COLO668 (cell line): ENCODE data around the gene SHQ1.
"Not testable (repeated sequence)": the region's sequence is repeated elsewhere in the genome, so short reads cannot be mapped to it uniquely, and the experiment has no call there.

Experiments
- DNase-seq: peaks from one replicate; lab custom pipeline; 2025; ENCODE audit not compliant: unreplicated experiment; lab: John Stamatoyannopoulos, UW

SHQ1 gene

DNA sequence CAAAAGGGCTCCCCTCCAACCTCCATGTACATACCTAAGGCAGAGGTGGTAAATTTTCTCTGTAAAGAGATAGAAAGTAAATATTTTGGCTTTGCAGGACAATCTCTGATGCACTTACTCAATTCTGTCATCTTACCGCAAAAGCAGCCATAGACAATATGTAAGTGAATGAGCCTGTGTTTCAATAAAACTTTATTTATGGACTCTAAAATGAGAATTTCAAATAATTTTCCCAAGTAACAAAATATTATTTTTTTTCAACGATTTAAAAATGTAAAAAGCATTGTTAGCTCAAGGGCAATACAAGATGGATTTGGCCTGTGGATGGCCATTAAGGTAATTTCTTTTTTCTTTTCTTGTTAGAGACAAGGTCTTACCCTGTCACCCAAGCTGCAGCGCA lies 44.7 kb downstream of the SHQ1 start:
- no peak for DNase-seq

DNA sequence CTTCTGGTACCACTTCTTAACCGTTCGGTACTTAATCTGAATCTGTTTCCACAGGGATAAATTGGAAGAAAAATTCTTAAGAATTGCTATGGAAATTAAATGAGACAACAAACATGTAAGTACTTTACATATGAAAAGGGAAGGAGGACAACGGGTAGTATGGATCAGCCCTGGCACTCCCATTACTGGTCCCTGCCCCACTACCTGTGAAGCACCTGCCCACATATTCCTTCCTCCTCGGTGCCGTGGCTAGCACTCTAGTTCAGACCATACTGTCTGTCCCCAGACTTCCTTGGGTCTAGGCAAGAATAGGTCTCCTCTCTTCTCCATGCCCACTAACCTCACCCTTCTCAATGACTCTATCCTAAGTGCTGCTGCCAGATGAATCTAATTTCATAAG lies 46.2 kb downstream of the SHQ1 start:
- no peak for DNase-seq

DNA sequence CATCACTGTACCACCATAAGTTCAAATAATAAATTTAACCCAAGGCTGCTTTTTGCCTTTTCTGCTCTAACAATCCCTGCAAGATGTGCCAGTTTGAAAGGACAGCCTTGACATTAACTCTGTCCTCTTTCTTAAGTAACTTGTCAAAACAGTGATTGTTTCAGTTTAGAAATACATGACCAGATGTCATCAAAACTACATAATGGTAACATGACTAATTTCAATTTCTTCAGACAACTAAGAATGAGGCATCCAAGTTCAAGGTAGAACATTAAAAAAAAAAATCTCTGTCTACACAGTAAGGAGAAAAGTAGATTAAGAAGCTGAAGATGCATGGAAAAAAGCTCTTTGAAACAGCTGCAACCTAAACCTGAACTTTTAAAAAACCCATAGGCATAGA lies 47.4 kb downstream of the SHQ1 start:
- DNase-seq = no peak

DNA sequence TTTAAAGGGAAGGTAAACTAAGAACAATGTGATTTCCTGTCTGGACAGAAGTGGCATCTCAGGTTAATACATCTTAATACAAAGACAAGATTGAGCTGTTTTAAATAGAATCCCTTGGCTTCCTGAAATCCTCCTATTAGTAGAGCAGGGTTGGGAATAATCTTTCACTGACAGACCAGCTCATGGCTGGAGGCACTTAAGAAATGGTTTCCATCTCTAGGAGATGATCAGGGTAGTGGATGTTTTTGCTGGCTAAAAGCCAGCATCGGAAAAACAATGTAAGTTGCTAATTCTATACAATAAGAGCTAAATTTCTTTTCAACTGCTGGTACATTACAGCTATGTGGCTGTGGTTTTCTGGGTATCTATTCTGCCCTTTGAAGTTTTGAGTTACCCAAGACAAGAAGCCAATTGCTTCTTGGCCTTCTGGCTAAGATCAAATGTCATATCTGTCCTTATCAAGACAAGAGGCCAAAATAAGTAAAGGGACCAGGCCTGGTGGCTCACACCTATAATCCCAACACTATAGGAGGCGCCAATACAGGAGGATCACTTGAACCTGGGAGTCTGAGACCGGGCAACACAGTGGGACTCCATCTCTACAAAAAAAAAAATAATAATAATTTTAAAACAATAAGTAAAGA lies 49.6 kb downstream of the SHQ1 start:
- DNase-seq = no peak

DNA sequence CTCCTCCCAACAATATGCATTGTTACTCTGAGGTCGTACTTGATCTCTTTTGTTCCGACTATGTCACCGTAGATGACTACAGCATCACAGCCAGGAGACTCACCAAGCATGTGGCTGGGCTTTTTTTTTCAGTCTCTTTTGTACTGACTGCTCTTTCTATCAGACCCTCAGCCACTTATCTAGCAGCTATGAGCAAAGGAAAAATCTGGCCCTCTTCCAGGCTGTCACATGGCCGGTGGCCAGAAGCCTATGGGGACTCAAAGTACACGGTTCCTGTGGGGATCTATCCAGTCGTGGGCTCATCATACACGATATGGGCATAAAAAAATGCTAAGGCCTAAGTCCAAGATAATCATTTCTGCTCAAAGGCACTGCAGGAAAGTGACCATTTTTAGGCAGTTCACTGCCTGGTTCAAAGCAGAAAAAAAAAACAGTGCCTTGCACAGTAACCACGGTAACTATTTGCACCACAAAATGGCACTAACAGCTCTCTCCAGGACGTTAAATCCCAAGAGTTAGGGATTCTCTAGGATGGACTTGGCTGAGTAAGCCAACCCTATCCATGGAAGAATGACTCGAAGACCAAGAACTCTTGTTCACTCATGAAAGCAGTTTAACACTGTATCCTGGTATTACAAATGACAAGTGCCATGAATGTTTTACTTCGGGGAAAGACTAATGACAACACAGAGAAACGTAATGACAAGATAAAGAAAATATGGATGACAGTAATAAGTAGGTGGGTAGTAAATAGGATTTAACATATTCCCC lies 50.3 kb downstream of the SHQ1 start:
- DNase-seq = peak; percentile 52

DNA sequence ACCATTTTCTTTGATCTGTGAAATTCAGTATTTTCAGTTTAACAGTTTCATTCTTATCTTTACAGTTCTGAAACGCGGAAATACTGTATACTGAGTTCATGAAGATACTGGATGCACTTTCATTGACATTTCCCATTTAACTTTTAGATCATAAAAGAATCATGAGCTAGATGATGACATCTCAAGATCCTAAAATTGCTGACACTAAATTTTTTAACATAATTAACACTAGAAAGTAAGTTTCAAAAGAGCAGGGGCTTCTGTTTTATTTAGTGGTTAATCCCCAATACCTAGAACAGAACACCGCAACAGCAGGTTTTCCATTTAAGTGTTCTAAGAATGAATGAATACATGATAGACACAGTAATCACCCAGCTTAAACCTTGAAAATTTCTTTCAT lies 54.2 kb downstream of the SHQ1 start:
- DNase-seq = no peak

DNA sequence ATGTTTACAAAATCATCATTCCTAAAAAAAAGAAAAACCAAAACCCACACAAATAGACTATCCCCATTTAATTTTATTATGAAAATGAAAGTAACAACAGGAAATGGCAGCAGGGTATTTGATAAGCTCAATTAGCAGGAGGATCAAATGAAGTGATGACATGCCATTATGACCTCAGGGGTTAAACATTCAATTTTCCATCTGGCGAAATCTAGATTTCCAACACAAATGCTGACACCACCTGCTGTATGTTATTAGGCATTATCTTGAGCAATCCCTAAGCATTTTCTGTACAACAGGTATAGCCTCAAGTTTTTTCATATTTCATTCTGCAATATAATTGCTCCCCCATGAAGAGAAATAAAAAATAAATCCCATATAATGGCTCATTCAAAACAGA lies 57.1 kb downstream of the SHQ1 start:
- DNase-seq = no peak

DNA sequence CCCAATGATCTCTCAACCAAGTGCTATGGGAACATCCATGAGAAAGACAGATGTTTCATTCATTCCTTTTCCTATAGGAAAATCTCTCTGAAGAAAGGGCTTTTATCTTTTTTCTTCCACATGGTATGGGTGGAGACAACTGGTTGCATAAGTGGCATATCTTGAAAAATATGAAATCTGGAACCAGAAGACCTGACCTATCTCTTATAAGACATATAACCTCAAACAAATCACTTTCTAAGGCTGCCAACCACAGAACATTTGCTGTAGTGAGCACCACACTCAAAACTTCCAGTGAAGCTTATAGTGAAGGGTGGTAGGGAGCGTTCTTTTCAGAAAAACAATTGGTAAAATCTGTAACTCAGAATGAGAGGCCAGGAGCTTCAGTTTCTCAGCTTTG lies 58.5 kb downstream of the SHQ1 start:
- no peak for DNase-seq

DNA sequence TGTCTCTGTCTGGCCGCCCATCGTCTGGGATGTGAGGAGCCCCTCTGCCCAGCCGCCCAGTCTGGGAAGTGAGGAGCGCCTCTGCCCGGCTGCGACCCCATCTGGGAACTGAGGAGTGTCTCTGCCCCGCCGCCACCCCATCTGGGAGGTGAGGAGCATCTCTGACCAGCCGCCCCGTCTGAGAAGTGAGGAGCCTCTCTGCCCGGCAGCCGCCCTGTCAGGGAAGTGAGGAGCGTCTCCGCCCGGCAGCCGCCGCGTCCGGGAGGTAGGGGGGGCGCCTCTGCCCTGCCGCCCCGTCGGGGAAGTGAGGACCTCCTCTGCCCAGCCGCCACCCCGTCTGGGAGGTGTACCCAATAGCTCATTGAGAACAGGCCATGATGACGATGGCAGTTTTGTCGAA lies 60.0 kb downstream of the SHQ1 start:
- DNase-seq = not testable (repeated sequence)

DNA sequence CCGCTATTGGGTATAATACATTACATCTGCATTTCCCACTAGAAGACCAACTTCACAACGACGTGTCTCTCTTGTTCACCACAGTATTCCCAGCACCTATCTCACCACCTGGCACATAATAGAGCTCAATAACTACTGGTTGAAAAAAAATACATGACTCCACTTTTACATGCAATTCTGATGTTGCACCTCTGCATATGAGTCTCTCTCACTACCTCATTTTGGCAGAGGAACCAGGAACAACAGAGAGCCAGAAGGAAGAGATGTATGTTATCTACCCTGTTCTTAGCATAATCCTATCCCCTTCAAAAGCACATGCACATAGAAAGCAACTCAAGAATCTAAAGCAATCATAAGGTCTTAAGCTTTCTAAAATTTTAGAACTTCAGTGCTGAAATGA lies 61.6 kb downstream of the SHQ1 start:
- DNase-seq = no peak

DNA sequence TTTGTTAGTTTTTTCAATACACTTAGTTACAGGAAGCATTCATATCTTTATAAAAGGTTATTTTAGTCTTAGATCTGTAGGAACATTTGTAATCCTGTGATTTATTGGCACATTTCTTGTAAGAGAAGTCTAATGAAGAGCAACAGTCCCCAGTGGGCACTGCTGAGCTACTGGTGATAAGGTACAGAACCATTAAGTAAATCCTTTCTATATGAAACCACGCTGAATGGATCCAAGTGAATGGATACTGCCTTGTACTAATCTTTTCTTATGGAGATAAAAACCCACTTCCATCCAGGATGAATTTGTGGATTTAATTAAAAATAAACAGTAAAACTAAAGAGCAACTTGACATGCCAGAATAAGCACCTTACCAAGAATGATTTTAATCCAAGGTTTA lies 64.0 kb downstream of the SHQ1 start:
- no peak for DNase-seq

DNA sequence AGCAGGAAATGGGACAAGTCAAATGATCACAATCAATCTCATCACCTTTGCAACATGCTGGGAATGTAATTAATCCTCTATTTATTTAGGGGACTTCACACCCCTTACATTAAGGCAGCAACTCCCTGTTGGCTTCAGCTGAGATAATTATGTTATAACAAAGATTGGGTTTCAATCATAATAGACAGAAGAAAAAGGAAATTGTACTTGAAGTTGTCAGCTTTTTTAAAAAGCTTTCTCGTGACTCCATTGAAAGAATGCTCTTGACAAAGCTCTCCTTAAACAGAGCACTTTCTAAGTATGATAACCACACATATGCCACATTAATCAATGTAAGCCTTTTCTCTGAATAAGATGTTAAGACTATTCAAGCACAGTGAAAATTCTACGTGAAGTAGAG lies 65.7 kb downstream of the SHQ1 start:
- no peak for DNase-seq

DNA sequence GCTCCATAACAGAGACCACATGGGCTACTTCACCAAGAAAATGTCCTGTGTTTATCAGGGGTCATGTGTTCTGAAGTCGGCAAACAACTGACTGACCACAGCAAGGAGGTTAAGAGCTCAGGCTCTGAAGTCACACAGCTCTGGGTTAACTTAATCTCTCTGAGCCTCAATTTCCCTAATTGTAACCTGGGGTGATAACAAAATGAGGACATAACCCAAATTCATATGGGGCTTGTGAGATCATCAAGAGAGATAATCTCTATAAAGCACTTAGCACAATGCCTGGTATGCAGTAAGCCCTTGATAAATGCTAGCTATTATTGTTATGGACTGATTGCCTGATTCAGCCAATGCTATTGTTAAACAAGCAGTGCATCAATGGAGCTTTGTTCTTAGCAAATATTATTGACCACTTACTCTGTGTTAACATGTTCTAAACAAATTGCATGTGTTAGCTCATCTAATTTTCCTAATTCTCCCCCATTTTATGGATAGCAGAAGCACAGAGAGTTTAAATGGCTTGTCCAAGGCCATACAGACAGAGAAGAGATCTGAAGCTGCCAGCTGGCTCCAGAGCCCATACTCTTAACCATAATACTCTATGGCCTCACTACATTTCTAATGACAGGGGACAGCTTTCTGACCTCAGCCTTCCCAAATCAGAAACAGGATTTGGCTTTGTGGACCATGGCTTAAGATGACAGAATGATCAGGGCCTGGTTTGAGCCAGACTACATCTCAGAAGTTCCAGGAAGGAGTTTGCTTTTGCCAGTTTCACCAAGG lies 78.3 kb downstream of the SHQ1 start:
- DNase-seq = no peak

DNA sequence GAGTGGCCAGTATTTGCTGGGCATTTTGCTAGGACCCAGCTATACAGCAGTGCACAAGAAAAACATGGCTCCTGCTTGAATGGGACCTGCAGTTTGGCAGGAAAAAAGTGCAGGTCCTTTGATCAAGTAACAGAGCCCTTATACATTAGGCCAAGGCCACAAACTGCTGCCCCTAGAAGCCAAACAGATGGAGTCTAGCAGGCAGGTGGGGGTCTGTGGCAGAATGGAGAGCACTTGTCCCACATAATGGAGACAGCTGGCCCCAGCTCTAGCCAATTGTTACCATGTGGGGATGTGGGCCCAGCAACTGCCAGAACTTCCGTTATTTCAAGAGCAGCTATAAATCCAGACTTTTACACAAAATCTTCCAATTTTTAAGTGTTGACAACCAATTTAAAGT lies 79.3 kb downstream of the SHQ1 start:
- no peak for DNase-seq

DNA sequence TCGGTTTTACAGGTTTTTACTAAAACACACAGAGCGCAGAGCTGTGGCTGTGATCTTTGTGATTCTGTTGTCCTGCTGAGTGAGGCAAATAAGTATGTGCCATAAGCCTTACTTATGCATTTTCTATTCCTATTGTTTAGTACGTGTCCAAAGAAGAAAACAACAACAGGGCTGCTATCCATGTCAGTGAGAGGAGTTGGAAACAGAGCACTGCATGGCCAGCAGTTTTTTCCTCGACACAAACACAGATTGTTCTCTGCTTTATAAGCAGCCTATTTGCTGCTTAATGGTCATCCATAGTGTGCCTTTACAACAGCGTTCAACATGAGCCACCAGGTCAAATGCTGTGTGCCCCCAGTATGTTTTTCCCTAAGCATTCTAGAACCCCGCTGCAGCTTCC lies 79.8 kb downstream of the SHQ1 start:
- no peak for DNase-seq

DNA sequence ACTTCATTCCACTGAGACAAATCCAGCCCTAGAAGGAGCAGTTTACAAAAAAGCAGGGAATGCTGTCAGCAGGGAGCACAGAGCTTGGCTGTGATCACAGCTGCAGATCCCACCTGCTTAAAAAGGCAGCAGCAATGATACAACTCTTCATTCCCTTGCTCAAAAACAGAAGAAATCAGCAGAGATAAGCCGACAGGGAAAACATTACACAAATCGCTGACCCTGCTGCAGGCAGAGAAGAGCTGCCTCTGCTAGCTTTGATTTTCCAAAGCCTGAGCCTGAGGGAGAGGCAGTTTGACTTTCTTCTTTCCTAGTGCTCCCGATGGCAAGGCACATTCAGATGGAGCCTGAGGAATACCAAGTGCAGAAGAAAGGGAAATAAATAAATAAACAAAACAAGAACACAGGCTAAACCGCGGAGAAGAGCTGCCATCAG lies 80.2 kb downstream of the SHQ1 start:
- no peak for DNase-seq

DNA sequence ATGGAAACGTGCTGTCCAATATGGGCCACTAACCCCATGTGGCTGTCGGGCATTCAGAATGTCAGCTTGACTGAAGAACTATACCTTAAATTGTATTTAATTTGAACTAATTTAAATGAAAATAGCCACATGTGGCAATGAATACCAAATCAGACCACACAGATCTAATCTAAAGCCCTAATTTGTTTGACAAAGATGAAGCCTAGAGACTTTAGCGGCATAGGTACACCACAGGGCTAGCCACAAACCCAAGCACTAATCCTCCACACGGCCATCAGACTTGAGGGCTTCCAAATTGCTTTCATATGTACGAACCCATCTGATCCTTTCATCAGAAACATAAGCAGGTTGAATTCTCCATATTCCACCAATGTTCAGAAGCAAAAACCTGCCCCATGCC lies 81.4 kb downstream of the SHQ1 start:
- DNase-seq = no peak

DNA sequence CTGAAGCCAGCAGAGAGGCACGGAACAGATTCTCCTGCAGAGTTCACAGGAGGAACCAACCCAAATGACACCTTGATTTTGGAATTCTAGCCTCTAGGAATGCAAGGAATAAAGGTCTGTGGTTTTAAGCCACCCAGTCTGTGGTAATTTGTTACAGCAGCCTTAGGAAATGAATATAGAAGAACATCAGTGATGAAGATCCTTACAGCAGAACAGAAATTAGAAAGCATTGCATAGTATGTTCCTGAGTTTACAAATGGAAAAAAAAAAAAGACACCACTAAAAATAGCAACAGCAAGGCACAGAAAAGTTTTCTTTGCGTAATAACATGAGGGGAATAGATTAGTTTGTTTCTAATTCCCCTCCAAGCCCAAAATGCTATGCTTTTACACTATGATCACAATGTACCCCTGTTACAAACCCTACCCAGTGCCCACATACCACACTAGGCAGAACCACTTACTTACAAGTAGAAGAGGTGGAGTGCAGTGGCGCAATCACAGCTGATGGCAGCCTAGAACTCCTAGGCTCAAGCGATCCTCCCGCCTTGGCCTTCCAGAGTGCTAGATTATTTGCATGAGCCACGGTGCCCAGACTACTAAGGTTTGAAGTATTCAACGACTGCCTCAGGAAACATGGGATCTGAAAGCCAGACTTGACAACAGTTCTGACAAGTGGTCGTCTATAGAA lies 84.3 kb downstream of the SHQ1 start:
- no peak for DNase-seq

DNA sequence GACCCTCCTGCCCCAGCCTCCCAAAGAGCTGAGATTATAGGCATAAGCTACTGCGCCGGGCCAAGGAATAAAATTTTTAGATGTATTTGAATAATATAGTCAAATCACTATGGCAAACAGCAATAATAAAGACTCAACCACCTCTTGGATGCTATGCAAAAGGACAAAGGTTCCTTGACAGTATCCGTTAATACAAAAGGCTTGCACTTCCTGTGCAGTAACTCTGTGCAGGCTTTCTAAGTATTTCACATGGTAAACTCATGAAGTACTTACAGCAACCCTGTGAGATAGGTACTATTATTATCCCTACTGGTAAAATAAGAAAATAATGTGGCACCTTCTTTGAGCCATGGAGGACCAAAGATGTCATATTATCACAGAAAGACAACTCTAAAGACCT lies 86.8 kb downstream of the SHQ1 start:
- no peak for DNase-seq

DNA sequence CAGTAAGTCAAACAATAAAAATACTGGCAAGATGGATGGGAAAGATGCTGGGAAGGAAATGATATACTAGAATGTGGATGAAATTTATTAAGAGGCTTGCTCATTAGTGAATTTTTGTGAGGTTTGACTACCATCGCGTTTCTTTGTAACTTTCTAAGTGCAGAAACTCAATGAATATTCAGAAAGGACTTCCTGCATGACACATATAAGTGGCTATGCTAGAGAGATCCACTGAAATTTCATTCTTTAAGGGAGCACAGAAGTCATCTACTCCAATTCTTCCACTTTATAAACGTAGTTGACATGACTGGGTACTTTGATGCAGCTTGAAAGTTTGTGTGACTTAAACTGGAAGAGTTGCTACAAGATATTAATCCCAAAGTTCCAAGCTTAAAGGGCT lies 88.0 kb downstream of the SHQ1 start:
- DNase-seq = no peak

DNA sequence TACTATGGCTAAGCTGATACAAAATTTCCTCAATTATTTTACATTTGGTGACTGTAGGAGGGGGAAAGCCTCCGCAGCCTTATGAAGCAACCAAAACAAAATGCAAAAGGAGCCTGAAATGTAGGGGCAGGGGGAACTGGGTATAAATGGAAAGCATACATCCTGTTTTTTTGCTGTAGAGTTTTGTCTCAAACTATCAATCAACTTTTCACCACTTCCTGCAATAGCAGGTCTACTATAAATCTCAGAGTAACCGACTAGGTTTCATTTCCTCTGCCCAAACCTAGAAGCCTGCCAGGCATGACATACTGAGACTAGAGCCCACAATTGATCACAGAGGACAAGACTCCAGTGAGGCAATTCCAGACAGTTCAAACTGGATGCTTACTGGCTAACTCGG lies 91.3 kb downstream of the SHQ1 start:
- no peak for DNase-seq

DNA sequence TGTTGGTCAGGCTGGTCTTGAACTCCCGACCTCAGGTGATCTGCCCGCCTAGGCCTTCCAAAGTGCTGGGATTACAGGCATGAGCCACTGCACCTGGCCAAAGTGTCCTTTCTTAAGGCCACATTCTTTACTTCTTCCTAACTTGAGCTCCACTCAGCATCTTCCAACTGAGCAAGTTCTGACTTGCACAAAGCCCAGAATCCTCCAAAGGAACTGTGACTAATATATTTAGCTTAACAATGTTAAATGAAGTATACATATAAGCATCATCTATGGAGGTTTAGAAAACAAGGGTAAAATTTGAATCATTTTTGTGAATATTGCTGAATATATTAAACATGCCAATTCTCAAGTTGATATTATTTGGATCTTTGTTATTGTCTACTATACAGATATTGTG lies 93.7 kb downstream of the SHQ1 start:
- DNase-seq = no peak
